HG03457 (cell line): Measurements from ENCODE around the gene RFK.

Experiments
- ATAC-seq: cut with Tn5 transposase; IDR thresholded peaks from one replicate; pipeline ENCODE4 v1.9.1; 2021; ENCODE audit warnings: moderate number of reproducible peaks; ENCODE audit not compliant: unreplicated experiment

The RFK gene

DNA sequence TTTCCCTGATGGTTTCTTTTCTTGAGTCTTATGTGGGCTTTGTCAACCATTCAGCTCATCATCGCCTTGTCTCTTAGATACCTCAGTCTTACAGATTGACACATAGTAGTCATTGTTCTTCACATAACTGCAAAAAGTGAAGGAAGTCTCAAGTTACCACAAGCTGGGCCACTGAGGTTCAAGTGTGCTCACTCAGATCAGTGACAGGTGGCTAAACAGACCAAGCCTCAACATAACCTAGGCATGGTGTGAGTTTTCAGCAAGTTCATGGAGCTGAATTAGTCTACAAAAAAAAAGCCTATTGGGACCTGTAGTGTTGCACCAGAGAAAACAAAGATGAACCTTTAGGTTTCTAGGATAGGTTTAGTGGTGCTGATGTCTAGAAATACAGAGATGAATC is 58.2 kb downstream of the RFK start:
- no peak for ATAC-seq
